Measurements from ENCODE around the gene RASSF10.

- no peak for TF ChIP-seq EZH2 (IDR thresholded peaks at IDR 0.05; ENCODE audit: low read length)
- no peak for TF ChIP-seq CTCF (optimal IDR thresholded peaks at IDR 0.05 in 1 of 3, IDR thresholded peaks at IDR 0.05 in 1 of 3, conservative IDR thresholded peaks at IDR 0.05 in 1 of 3; ENCODE audit: extremely low read depth in 1 of 3, insufficient read depth in 2 of 3, low read length in 3 of 3)
These were observed 17.6 kb downstream of the RASSF10 start for GRCh38 chr11:13026722-13027121.

Measured in keratinocyte (primary cell).